Measurements from ENCODE around the gene CES4A.

CES4A gene

GRCh38 chr16:66948134-66948836 is 40.1 kb upstream of the CES4A start:
- peaks cover 7% of the 10 kb centered on the region for H3K9me3 ChIP-seq (ENCODE audit: severe bottlenecking)
- H3K27me3 ChIP-seq (ENCODE audit: insufficient read depth, low read depth, severe bottlenecking) = no peaks in the 10 kb centered on the region
- TF ChIP-seq CTCF (IDR thresholded peaks at IDR 0.05; ENCODE audit: low read depth, low read length) = no peak
- H3K36me3 ChIP-seq = peaks cover 2% of the 10 kb centered on the region
- no peak for DNase-seq
- H3K27ac ChIP-seq = no peak overlapping the region
- H3K4me3 ChIP-seq (ENCODE audit: low read depth, low read length) = no peak overlapping the region

GRCh38 chr16:66948837-66949225 is 39.6 kb upstream of the CES4A start:
- DNase-seq = no peak
- H3K9me3 ChIP-seq (ENCODE audit: severe bottlenecking) = peaks cover 7% of the 10 kb centered on the region
- H3K36me3 ChIP-seq = no peaks in the 10 kb centered on the region
- H3K27me3 ChIP-seq (ENCODE audit: insufficient read depth, low read depth, severe bottlenecking) = no peaks in the 10 kb centered on the region
- no peak overlapping the region for H3K4me3 ChIP-seq (ENCODE audit: low read depth, low read length)
- H3K27ac ChIP-seq = no peak overlapping the region
- TF ChIP-seq CTCF (IDR thresholded peaks at IDR 0.05; ENCODE audit: low read depth, low read length) = no peak

GRCh38 chr16:66949472-66949871 is 38.9 kb upstream of the CES4A start:
- Histone ChIP-seq H3K27ac (no peak overlapping the region), H3K4me3 (ENCODE audit: low read depth, low read length) (no peak overlapping the region), H3K27me3 (ENCODE audit: insufficient read depth, low read depth, severe bottlenecking) (no peaks in the 10 kb centered on the region), H3K36me3 (no peaks in the 10 kb centered on the region), H3K9me3 (ENCODE audit: severe bottlenecking) (peaks cover 7% of the 10 kb centered on the region)
- DNase-seq = no peak
- TF ChIP-seq CTCF (IDR thresholded peaks at IDR 0.05; ENCODE audit: low read depth, low read length) = no peak

- TF ChIP-seq CTCF (IDR thresholded peaks at IDR 0.05; ENCODE audit: low read depth, low read length) = no peak
- Histone ChIP-seq H3K36me3 (no peaks in the 10 kb centered on the region), H3K9me3 (ENCODE audit: severe bottlenecking) (peaks cover 7% of the 10 kb centered on the region), H3K27ac (peak overlapping the region; percentile 4; the same call in 1 of the 2 replicates), H3K4me3 (ENCODE audit: low read depth, low read length) (no peak overlapping the region), H3K27me3 (ENCODE audit: insufficient read depth, low read depth, severe bottlenecking) (no peaks in the 10 kb centered on the region)
- no peak for DNase-seq
These were observed 38.0 kb upstream of the CES4A start for GRCh38 chr16:66950437-66950836.

GRCh38 chr16:66950971-66951790 is 37.2 kb upstream of the CES4A start:
- TF ChIP-seq CTCF (IDR thresholded peaks at IDR 0.05; ENCODE audit: low read depth, low read length) = no peak
- peak overlapping the region; percentile 74 for H3K27ac ChIP-seq
- peak; percentile 53 for DNase-seq
- H3K9me3 ChIP-seq (ENCODE audit: severe bottlenecking) = peaks cover 7% of the 10 kb centered on the region
- no peaks in the 10 kb centered on the region for H3K36me3 ChIP-seq
- no peaks in the 10 kb centered on the region for H3K27me3 ChIP-seq (ENCODE audit: insufficient read depth, low read depth, severe bottlenecking)
- no peak overlapping the region for H3K4me3 ChIP-seq (ENCODE audit: low read depth, low read length)

All from WERI-Rb-1 (cell line).